NCI-H226 (cell line): ENCODE results near the gene PNCK.
A peak's percentile ranks its signal among the peaks of the same experiment; 100 is the strongest.

Experiments used
- DNase-seq: peaks from one replicate; pipeline ENCODE4 v3.0.0-alpha.2; 2015

Gene PNCK

DNA sequence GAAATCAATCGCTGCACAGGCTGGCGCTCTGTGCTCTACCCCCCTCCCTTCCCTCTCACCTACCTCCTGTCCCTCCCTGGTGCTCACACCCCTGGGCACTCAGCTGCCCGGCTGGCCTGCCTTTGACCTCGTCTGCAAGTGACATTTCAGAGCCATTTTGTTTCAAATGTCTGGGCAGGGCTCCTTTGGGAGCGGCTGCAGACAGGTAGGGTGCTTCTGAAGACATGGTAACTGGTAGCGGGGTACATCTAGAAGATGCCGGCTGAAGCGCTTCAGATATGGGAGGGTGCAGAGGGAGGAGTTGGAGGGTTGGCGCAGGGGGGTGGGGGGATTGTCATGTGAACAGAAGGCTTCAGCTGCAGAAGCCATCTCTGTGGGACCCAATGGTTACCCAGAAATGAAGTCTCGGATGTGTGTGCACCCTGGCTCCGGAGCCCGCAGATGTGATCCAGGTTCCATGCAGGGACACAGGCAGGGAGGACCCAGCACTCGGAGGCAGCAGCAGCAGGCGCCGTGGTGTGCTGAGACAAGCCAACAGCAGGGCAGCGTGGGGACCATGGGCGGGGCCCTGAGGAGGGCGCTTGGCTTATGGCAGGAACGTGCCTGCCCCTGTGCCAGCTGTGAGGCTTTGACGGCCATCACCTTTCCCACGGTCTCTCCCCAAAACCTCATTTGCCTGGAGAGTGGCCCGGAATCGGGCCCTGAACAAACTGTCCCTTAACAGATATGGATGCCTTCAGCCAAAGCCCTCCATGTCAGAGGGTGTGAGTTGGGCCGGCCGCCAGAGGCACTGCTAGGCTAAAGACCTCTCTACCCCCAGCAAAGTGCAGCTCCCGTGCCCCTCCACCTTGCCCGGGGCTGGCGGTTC is 34.2 kb downstream of the PNCK start:
- DNase-seq, result no peak

GRCh38 chrX:153638436-153639176 is 35.0 kb downstream of the PNCK start:
- no peak for DNase-seq

- DNase-seq, result no peak
These were observed 35.6 kb downstream of the PNCK start for GRCh38 chrX:153638041-153638371.

- DNase-seq, result no peak
These were observed 36.2 kb downstream of the PNCK start for GRCh38 chrX:153637121-153638040.

- no peak for DNase-seq
These were observed 36.9 kb downstream of the PNCK start for GRCh38 chrX:153636716-153637115.

- DNase-seq, result peak; percentile 7
These were observed 37.6 kb downstream of the PNCK start for GRCh38 chrX:153635788-153636668.

DNA sequence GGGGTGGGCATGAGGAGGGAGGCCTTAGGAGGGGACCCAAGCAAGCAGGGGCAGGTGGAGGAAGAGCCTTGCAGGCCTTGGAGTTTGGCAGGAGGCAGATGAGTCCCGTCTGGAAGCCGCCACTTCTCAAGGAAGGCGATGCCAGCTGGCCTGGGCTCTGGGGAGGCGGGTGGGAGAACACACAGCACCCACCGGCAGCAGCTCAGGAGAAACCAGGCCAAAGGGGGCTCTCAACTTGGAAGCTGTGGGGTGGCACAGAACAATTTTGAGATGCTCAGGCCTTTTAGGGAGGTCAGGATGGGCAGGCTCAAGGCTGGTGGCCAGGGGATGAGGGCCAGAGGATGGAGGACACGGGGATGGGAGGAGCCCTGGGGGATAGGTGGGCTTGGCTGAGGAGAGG is 38.2 kb downstream of the PNCK start:
- no peak for DNase-seq

GRCh38 chrX:153634832-153635231 is 38.8 kb downstream of the PNCK start:
- DNase-seq, result no peak

DNA sequence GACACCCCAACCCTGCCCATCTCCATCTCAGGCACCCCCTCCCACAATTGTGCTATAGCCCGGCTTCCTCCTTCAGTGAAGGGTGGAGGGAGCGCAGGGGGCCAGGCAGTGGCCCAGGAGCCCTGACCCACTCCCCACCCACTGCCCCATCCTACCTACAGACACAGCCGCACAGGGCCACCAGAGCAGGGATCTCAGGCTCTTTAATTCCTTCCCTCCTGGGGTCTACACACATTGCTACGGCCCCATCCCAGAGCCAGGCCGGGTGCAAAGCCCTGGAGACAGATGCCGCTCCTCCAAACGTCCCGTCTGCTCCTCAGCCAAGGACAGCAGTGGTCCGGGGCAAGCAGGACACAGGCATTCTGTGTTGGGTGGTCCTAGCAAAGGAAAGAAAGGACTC is 39.4 kb downstream of the PNCK start:
- no peak for DNase-seq

DNA sequence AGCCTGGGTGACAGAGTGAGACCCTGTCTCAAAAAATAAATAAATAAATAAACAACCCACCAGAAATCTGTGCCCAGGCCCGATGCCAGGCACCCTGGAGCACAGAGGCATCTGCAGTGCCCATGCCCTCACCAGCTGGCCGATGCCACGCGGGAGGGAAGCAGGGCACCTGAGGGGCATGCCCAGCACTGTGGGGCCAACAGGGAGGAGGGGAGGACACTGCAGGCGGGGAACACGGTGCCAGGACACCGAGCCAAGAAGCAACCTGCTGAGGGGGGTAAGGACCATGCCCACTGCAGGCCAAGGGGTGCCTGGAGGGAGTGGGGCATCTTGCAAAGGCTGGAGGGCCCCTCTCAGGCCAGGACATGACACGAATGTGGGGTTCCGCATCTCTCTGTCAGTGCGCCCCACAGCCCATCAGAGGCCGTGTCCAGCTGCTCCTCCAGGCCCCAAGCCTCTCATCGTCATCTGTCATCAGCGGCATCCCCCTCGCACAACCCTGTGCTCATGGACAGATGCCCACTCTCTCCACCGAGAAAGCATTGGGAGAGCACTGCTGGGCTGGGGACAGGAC is 39.9 kb downstream of the PNCK start:
- DNase-seq, result no peak

DNA sequence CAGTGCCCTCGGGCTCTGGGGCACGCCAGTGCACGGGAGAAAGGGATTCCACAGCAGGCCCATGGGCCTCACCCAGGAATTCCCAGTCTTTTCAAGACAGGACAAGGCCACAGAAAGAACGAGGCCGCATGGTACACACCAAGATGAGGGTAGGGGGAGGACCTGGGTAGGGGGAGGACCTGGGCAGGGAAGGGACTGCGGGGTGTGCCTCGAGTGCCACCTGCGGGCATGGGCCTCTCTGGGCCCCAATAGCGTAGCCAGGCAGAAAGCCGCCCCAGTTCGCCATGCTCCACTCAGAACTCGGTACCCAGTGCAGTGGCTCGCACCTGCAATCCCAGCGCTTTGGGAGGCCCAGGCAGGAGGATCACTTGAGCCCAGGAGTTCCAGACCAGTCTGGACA is 40.6 kb downstream of the PNCK start:
- DNase-seq, result no peak

DNA sequence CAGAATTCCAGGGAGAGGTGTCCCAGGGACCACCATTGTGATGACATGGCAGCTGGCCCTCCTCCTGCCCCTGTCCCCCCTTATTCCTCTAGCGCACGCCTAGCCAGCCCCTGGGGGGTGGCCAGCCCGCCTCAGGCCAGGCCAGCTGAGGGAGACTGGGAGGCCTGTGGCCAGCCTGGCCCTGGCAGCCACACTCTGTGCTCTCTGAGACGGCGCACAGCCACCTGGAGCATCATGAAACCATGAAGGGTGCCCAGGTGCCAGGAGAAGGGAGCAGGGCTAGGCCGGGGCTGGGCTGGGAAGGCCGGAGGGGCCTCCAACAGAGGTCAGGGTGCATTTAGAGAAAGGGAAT is 41.0 kb downstream of the PNCK start:
- DNase-seq, result no peak

GRCh38 chrX:153631907-153632594 is 41.6 kb downstream of the PNCK start:
- DNase-seq, result no peak

GRCh38 chrX:153631346-153631745 is 42.3 kb downstream of the PNCK start:
- no peak for DNase-seq

DNA sequence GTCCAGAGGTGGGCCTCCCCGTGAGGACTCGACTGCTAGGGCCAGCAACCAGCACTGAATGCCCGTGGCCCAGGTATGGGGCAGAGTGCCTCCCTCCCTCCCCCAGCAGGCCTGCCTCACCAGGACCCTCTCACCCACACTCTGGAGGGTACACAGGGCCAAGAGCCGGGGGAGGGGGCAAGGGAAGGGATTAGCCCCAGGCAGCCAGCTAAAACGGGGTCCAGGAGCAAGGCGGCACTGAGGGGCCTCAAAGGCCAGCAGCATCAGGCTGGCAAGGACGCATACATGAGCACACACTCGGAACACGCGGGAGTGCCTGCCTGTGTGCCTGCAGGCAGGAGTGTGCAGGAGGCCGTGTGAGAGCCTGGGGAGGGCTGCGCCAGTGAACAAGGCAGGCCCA is 44.9 kb downstream of the PNCK start:
- DNase-seq, result no peak

- DNase-seq, result no peak
These were observed 45.5 kb downstream of the PNCK start for GRCh38 chrX:153628129-153628528.

GRCh38 chrX:153627675-153628111 is 45.9 kb downstream of the PNCK start:
- DNase-seq, result no peak

- no peak for DNase-seq
These were observed 46.5 kb downstream of the PNCK start for GRCh38 chrX:153626863-153627674.

GRCh38 chrX:153626025-153626633 is 47.5 kb downstream of the PNCK start:
- no peak for DNase-seq
